Adipocyte (in vitro differentiated cells): ENCODE data around the gene MAST2.
A peak's percentile ranks its signal among the peaks of the same experiment; 100 is the strongest.
"Not testable (repeated sequence)": the region's sequence is repeated elsewhere in the genome, so short reads cannot be mapped to it uniquely, and the experiment has no call there.

Experiments
- DNase-seq: peaks from one replicate; pipeline ENCODE4 v3.0.0-alpha.2; 2015; ENCODE audit warnings: low read depth
- H3K27me3 ChIP-seq: replicated peaks from 2 replicates; pipeline ENCODE4 v1.7.0; 2013; ENCODE audit warnings: mild to moderate bottlenecking, low read length, moderate library complexity; ENCODE audit not compliant: control insufficient read depth, insufficient read depth
- H3K36me3 ChIP-seq: 2 replicates; pipeline ENCODE4 v1.7.0; 2013; ENCODE audit warnings: low read length, mild to moderate bottlenecking, moderate library complexity; ENCODE audit not compliant: control insufficient read depth, insufficient read depth, severe bottlenecking
- H3K4me1 ChIP-seq: 2 replicates; pipeline ENCODE4 v1.7.0; 2013; ENCODE audit warnings: mild to moderate bottlenecking, low read length, moderate library complexity; ENCODE audit not compliant: control insufficient read depth, insufficient read depth
- H3K4me3 ChIP-seq: 2 replicates; pipeline ENCODE4 v1.7.0; 2013; ENCODE audit warnings: mild to moderate bottlenecking, low read length, moderate library complexity
- H3K9ac ChIP-seq: 2 replicates; pipeline ENCODE4 v1.7.0; 2013; ENCODE audit warnings: mild to moderate bottlenecking, low read length, moderate library complexity
- H3K9me3 ChIP-seq: 2 replicates; pipeline ENCODE4 v1.7.0; 2013; ENCODE audit warnings: mild to moderate bottlenecking, low read length, moderate library complexity; ENCODE audit not compliant: control insufficient read depth

MAST2 gene

GRCh38 chr1:45792744-45793143 is 10.7 kb upstream of the MAST2 start:
- DNase-seq: no peak
- H3K36me3 ChIP-seq: no peaks in the 10 kb centered on the region
- no peaks in the 10 kb centered on the region for H3K27me3 ChIP-seq
- no peaks in the 10 kb centered on the region for H3K9me3 ChIP-seq
- no peak overlapping the region for H3K4me3 ChIP-seq
- no peak overlapping the region for H3K9ac ChIP-seq
- H3K4me1 ChIP-seq: no peaks in the 10 kb centered on the region

- Histone ChIP-seq H3K9ac (no peak overlapping the region), H3K4me1 (no peaks in the 10 kb centered on the region), H3K4me3 (no peak overlapping the region), H3K27me3 (no peaks in the 10 kb centered on the region), H3K9me3 (no peaks in the 10 kb centered on the region), H3K36me3 (no peaks in the 10 kb centered on the region)
- no peak for DNase-seq
These were observed 9.3 kb upstream of the MAST2 start for GRCh38 chr1:45793942-45794604.

- no peaks in the 10 kb centered on the region for H3K9me3 ChIP-seq
- no peaks in the 10 kb centered on the region for H3K36me3 ChIP-seq
- no peaks in the 10 kb centered on the region for H3K4me1 ChIP-seq
- H3K9ac ChIP-seq: no peak overlapping the region
- no peak for DNase-seq
- H3K4me3 ChIP-seq: no peak overlapping the region
- H3K27me3 ChIP-seq: no peaks in the 10 kb centered on the region
These were observed 7.0 kb upstream of the MAST2 start for GRCh38 chr1:45796381-45796780.

- DNase-seq: no peak
- H3K9me3 ChIP-seq: no peaks in the 10 kb centered on the region
These were observed 6.5 kb upstream of the MAST2 start for GRCh38 chr1:45796946-45797345.

GRCh38 chr1:45800899-45801298 is 2.5 kb upstream of the MAST2 start:
- Histone ChIP-seq H3K4me1 (peaks cover 21% of the 10 kb centered on the region), H3K9ac (no peak overlapping the region), H3K4me3 (no peak overlapping the region), H3K27me3 (no peaks in the 10 kb centered on the region), H3K9me3 (no peaks in the 10 kb centered on the region), H3K36me3 (no peaks in the 10 kb centered on the region)
- DNase-seq: no peak

More at GRCh38 chr1:45796946-45797345, 6.5 kb upstream of the MAST2 start:
- Histone ChIP-seq H3K4me1 (no peaks in the 10 kb centered on the region), H3K4me3 (no peak overlapping the region), H3K36me3 (no peaks in the 10 kb centered on the region), H3K27me3 (no peaks in the 10 kb centered on the region), H3K9ac (no peak overlapping the region)

- Histone ChIP-seq H3K4me3 (peak overlapping the region; percentile 85), H3K9me3 (no peaks in the 10 kb centered on the region), H3K36me3 (no peaks in the 10 kb centered on the region), H3K27me3 (no peaks in the 10 kb centered on the region), H3K4me1 (peaks cover 24% of the 10 kb centered on the region), H3K9ac (peak overlapping the region; percentile 81)
- DNase-seq: peak; percentile 95
These were observed 791 bp upstream of the MAST2 start for GRCh38 chr1:45802343-45803298.

GRCh38 chr1:45803781-45804668 is 613 bp downstream of the MAST2 start:
- not testable (repeated sequence) for H3K9me3 ChIP-seq, H3K36me3 ChIP-seq, H3K27me3 ChIP-seq
- H3K9ac ChIP-seq: peak overlapping the region; percentile 81
- DNase-seq: peak; percentile 59
- H3K4me3 ChIP-seq: peak overlapping the region; percentile 90
- H3K4me1 ChIP-seq: peaks cover 24% of the 10 kb centered on the region

GRCh38 chr1:45804669-45804969 is 1.2 kb downstream of the MAST2 start:
- DNase-seq: no peak
- Histone ChIP-seq H3K27me3 (no peaks in the 10 kb centered on the region), H3K4me3 (peak overlapping the region; percentile 90), H3K4me1 (peaks cover 24% of the 10 kb centered on the region), H3K36me3 (no peaks in the 10 kb centered on the region), H3K9ac (peak overlapping the region; percentile 81), H3K9me3 (no peaks in the 10 kb centered on the region)

GRCh38 chr1:45806129-45806528 is 2.7 kb downstream of the MAST2 start:
- no peak for DNase-seq
- Histone ChIP-seq H3K27me3 (no peaks in the 10 kb centered on the region), H3K4me3 (no peak overlapping the region), H3K9me3 (no peaks in the 10 kb centered on the region), H3K9ac (no peak overlapping the region), H3K4me1 (peaks cover 24% of the 10 kb centered on the region), H3K36me3 (no peaks in the 10 kb centered on the region)

- Histone ChIP-seq H3K9ac (no peak overlapping the region), H3K36me3 (peaks cover 6% of the 10 kb centered on the region), H3K9me3 (no peaks in the 10 kb centered on the region), H3K27me3 (no peaks in the 10 kb centered on the region), H3K4me1 (peaks cover 5% of the 10 kb centered on the region), H3K4me3 (no peak overlapping the region)
- no peak for DNase-seq
These were observed 6.3 kb downstream of the MAST2 start for GRCh38 chr1:45809761-45810160.

GRCh38 chr1:45814776-45815175 is 11.4 kb downstream of the MAST2 start:
- H3K9ac ChIP-seq: no peak overlapping the region
- no peak for DNase-seq
- peaks cover 6% of the 10 kb centered on the region for H3K36me3 ChIP-seq
- H3K9me3 ChIP-seq: no peaks in the 10 kb centered on the region
- H3K4me1 ChIP-seq: no peaks in the 10 kb centered on the region
- no peaks in the 10 kb centered on the region for H3K27me3 ChIP-seq
- H3K4me3 ChIP-seq: no peak overlapping the region
